Body of pancreas (tissue), 4 donors: Measurements from ENCODE around the gene SPTA1. TPM values are rescaled to one million over a fixed set of nuclear protein-coding genes. Genes with fewer than 3 reads are reported as not detected.
A peak's percentile ranks its signal among the peaks of the same experiment; 100 is the strongest.

Experiments
- ATAC-seq: fragments of 150-250 bp; one replicate; pipeline ENCODE4 v1.9.1; 2016
- DNase-seq, 4 donors: peaks; one replicate each; pipeline ENCODE4 v3.0.0-alpha.2; 2019
- H3K27ac ChIP-seq, 4 donors: fragments of 200-600 bp; sonication (generic); 1 replicate in 3 of 4; 2 replicates in 1 of 4; pipeline versions ENCODE4 v1.5.1 to v1.6.1; 2016 to 2019; ENCODE audit warnings: mild to moderate bottlenecking in 1 of 4, mixed read lengths in 1 of 4, moderate library complexity in 1 of 4
- H3K27me3 ChIP-seq, 2 donors: fragments of 200-600 bp; sonication (generic); one replicate each; pipeline ENCODE4 v1.6.0; 2016; ENCODE audit warnings: mild to moderate bottlenecking in 1 of 2
- H3K36me3 ChIP-seq, 2 donors: fragments of 200-600 bp; sonication (generic); replicated peaks in 1 of 2; 2 replicates each; pipeline ENCODE4 v1.5.1; 2016; ENCODE audit warnings: low read depth in 2 of 2; ENCODE audit not compliant: insufficient read depth in 1 of 2
- H3K4me1 ChIP-seq: fragments of 200-600 bp; sonication (generic); one replicate; pipeline ENCODE4 v1.6.0; 2016
- H3K4me3 ChIP-seq, 2 donors: fragments of 200-600 bp; sonication (generic); 1 replicate in 1 of 2; 2 replicates in 1 of 2; pipeline ENCODE4 v1.5.1; 2016 to 2019
- H3K9me3 ChIP-seq, 3 donors: fragments of 200-600 bp; sonication (generic); 1 replicate in 2 of 3; 2 replicates in 1 of 3; pipeline ENCODE4 v1.5.1; 2016
- CTCF ChIP-seq, 7 experiments: fragments of 450-650 bp in 4 of 7; fragments of 200-600 bp in 3 of 7; sonication (generic) in 3 of 7; IDR thresholded peaks; one replicate each; pipeline ENCODE4 v1.5.1; 2016 to 2019; ENCODE audit warnings: antibody characterized with exemption in 7 of 7
- POLR2A ChIP-seq, 3 donors: fragments of 450-650 bp; IDR thresholded peaks; one replicate each; pipeline ENCODE4 v1.6.1; 2016; ENCODE audit warnings: antibody characterized with exemption in 3 of 3, mild to moderate bottlenecking in 2 of 3
- WGBS, 2 donors: methylation state at CpG; one replicate each; pipeline ENCODE4 v1.1.5; 2017; 5-methylcytosine and 5-hydroxymethylcytosine counted together
- intact Hi-C: fragments of 100-400 bp; cut with DNase I; formaldehyde crosslinking; loops from one replicate; pipeline ENCODE4 v1.15.1; 2023
- total RNA-seq, 2 donors: library from RNA; depleted of rRNA; stranded (reverse); fragments of >200 nt; gene quantifications; one replicate each; pipeline ENCODE4 v1.1.0, GENCODE V29; 2016

SPTA1 gene
- total RNA-seq, 2 donors from 2014 or later: not detected

GRCh38 chr1:158679289-158679688 lies 7.2 kb downstream of the SPTA1 start:
- Histone ChIP-seq H3K4me3 (no peak overlapping the region), H3K27me3 (no peaks in the 10 kb centered on the region), H3K27ac (no peak overlapping the region), H3K36me3 (no peaks in the 10 kb centered on the region), H3K4me1 (no peaks in the 10 kb centered on the region), H3K9me3 (no peaks in the 10 kb centered on the region)
- ATAC-seq (no peak), DNase-seq (no peak)
- TF ChIP-seq POLR2A (IDR thresholded peaks at IDR 0.05) (no peak), CTCF (IDR thresholded peaks at IDR 0.05) (no peak)
- intact Hi-C loops: no loop called here
- WGBS, 2 donors: 48 to 79% methylated on average over 1 of the region's 1 CpG

GRCh38 chr1:158675563-158676323 lies 10.8 kb downstream of the SPTA1 start:
- Histone ChIP-seq H3K27me3 (no peaks in the 10 kb centered on the region), H3K27ac (no peak overlapping the region), H3K9me3 (no peaks in the 10 kb centered on the region), H3K36me3 (no peaks in the 10 kb centered on the region), H3K4me3 (no peak overlapping the region), H3K4me1 (no peaks in the 10 kb centered on the region)
- ATAC-seq: no peak
- TF ChIP-seq POLR2A (IDR thresholded peaks at IDR 0.05) (no peak), CTCF (IDR thresholded peaks at IDR 0.05) (no peak)
- intact Hi-C loops: no loop called here
- DNase-seq: no peak
- WGBS, 2 donors: 21 to 28% methylated on average over 4 of the region's 4 CpGs

GRCh38 chr1:158674302-158674701 lies 12.2 kb downstream of the SPTA1 start:
- H3K9me3 ChIP-seq: no peaks in the 10 kb centered on the region
- no peak overlapping the region for H3K4me3 ChIP-seq
- TF ChIP-seq POLR2A (IDR thresholded peaks at IDR 0.05) (no peak), CTCF (IDR thresholded peaks at IDR 0.05) (no peak)
- no peak for ATAC-seq
- no peaks in the 10 kb centered on the region for H3K36me3 ChIP-seq
- no peaks in the 10 kb centered on the region for H3K4me1 ChIP-seq
- 67 to 68% methylated on average over 7 of the region's 7 CpGs for WGBS, 2 donors
- intact Hi-C loops: no loop called here
- H3K27me3 ChIP-seq: no peaks in the 10 kb centered on the region
- no peak overlapping the region for H3K27ac ChIP-seq
- DNase-seq: no peak

- H3K27me3 ChIP-seq: no peaks in the 10 kb centered on the region
- no peaks in the 10 kb centered on the region for H3K4me1 ChIP-seq
- H3K36me3 ChIP-seq: no peaks in the 10 kb centered on the region
- intact Hi-C loops: no loop called here
- H3K4me3 ChIP-seq: no peak overlapping the region
- TF ChIP-seq CTCF (IDR thresholded peaks at IDR 0.05): no peak
- no peak for TF ChIP-seq POLR2A (IDR thresholded peaks at IDR 0.05)
- ATAC-seq (no peak), DNase-seq (no peak)
- H3K9me3 ChIP-seq: no peaks in the 10 kb centered on the region
- WGBS, 2 donors: 66 to 69% methylated on average over 8 of the region's 8 CpGs
- H3K27ac ChIP-seq: no peak overlapping the region
Measured at GRCh38 chr1:158666037-158666436, 20.5 kb downstream of the SPTA1 start.

GRCh38 chr1:158654571-158654970 lies 31.9 kb downstream of the SPTA1 start:
- H3K36me3 ChIP-seq: no peaks in the 10 kb centered on the region
- intact Hi-C loops: no loop called here
- no peak overlapping the region for H3K4me3 ChIP-seq
- DNase-seq (peak in 1 of 4 donors; percentile 10), ATAC-seq (no peak)
- no peaks in the 10 kb centered on the region for H3K9me3 ChIP-seq
- no peaks in the 10 kb centered on the region for H3K4me1 ChIP-seq
- H3K27me3 ChIP-seq: no peaks in the 10 kb centered on the region
- H3K27ac ChIP-seq: no peak overlapping the region
- 37 to 66% methylated on average over 6 of the region's 6 CpGs for WGBS, 2 donors
- TF ChIP-seq CTCF (IDR thresholded peaks at IDR 0.05): no peak
- TF ChIP-seq POLR2A (IDR thresholded peaks at IDR 0.05): no peak
